NCI-H128 (cell line): ENCODE measurements around the gene CEMIP.

Source experiments
- DNase-seq: peaks from one replicate; lab custom pipeline; 2025; ENCODE audit not compliant: unreplicated experiment; lab: John Stamatoyannopoulos, UW

The CEMIP gene

GRCh38 chr15:80817901-80818300, 38.7 kb downstream of the CEMIP start:
- DNase-seq, result no peak

GRCh38 chr15:80819001-80819400, 39.8 kb downstream of the CEMIP start:
- DNase-seq, result no peak

GRCh38 chr15:80820092-80820491, 40.9 kb downstream of the CEMIP start:
- DNase-seq, result no peak

GRCh38 chr15:80822256-80822655, 43.1 kb downstream of the CEMIP start:
- no peak for DNase-seq

GRCh38 chr15:80822676-80823075, 43.5 kb downstream of the CEMIP start:
- DNase-seq, result no peak

GRCh38 chr15:80823120-80823519, 44.0 kb downstream of the CEMIP start:
- DNase-seq, result no peak

GRCh38 chr15:80823995-80824394, 44.8 kb downstream of the CEMIP start:
- DNase-seq, result no peak

GRCh38 chr15:80825361-80826030, 46.3 kb downstream of the CEMIP start:
- no peak for DNase-seq

GRCh38 chr15:80828796-80829195, 49.6 kb downstream of the CEMIP start:
- DNase-seq, result no peak

- no peak for DNase-seq
Measured at GRCh38 chr15:80830677-80831076, 51.5 kb downstream of the CEMIP start.

GRCh38 chr15:80831192-80831591, 52.0 kb downstream of the CEMIP start:
- DNase-seq, result no peak

GRCh38 chr15:80831606-80832224, 52.5 kb downstream of the CEMIP start:
- DNase-seq, result no peak

GRCh38 chr15:80832686-80833085, 53.5 kb downstream of the CEMIP start:
- DNase-seq, result no peak

- DNase-seq, result no peak
Measured at GRCh38 chr15:80834402-80834801, 55.2 kb downstream of the CEMIP start.

- no peak for DNase-seq
Measured at GRCh38 chr15:80834906-80835305, 55.7 kb downstream of the CEMIP start.

- no peak for DNase-seq
Measured at GRCh38 chr15:80835336-80835735, 56.2 kb downstream of the CEMIP start.

GRCh38 chr15:80836223-80836622, 57.1 kb downstream of the CEMIP start:
- no peak for DNase-seq

- no peak for DNase-seq
Measured at GRCh38 chr15:80837006-80837405, 57.8 kb downstream of the CEMIP start.

GRCh38 chr15:80838012-80838411, 58.8 kb downstream of the CEMIP start:
- no peak for DNase-seq

- no peak for DNase-seq
Measured at GRCh38 chr15:80838666-80839065, 59.5 kb downstream of the CEMIP start.

- no peak for DNase-seq
Measured at GRCh38 chr15:80839764-80840130, 60.6 kb downstream of the CEMIP start.

GRCh38 chr15:80840182-80841130, 61.3 kb downstream of the CEMIP start:
- DNase-seq, result no peak
